WTC11 (cell line): ENCODE data around the gene NFIX. TPM values are rescaled to one million over a fixed set of nuclear protein-coding genes. Genes with fewer than 3 reads are reported as not detected.

Experiments
- ATAC-seq: fragments of 200-7000 bp; cut with Tn5 transposase; 2 replicates; pipeline ENCODE4 v1.10.0; 2021; ENCODE audit warnings: mild to moderate bottlenecking, moderate library complexity
- CTCF ChIA-PET: fragments of 300-600 bp; sonication (Branson Sonifier 250); formaldehyde crosslinking; loops from one replicate; lab custom pipeline; 2021; ENCODE audit warnings: antibody characterized with exemption; lab: Charles Lee
- POLR2A ChIA-PET: fragments of 350-600 bp; sonication (Branson Sonifier 250); formaldehyde crosslinking; loops from one replicate; lab custom pipeline; 2021; ENCODE audit warnings: antibody characterized with exemption; lab: Charles Lee
- DNase-seq: peaks from one replicate; pipeline ENCODE4 v3.0.0; 2021; ENCODE audit warnings: low spot score
- H3K27ac Mint-ChIP-seq: 2 replicates; pipeline ENCODE4 v1.8.0; 2021; ENCODE audit warnings: mixed read lengths
- H3K27me3 Mint-ChIP-seq: 2 replicates; pipeline ENCODE4 v1.8.0; 2021; ENCODE audit warnings: low read depth, mild to moderate bottlenecking, moderate library complexity, mixed read lengths
- H3K36me3 Mint-ChIP-seq: 2 replicates; pipeline ENCODE4 v1.8.0; 2021; ENCODE audit warnings: mixed read lengths
- H3K4me1 Mint-ChIP-seq: 2 replicates; pipeline ENCODE4 v1.8.0; 2022; ENCODE audit warnings: mixed read lengths
- H3K4me3 Mint-ChIP-seq: 2 replicates; pipeline ENCODE4 v1.8.0; 2021; ENCODE audit warnings: mild to moderate bottlenecking, moderate library complexity, mixed read lengths
- H3K9me3 Mint-ChIP-seq: 2 replicates; pipeline ENCODE4 v1.8.0; 2021; ENCODE audit warnings: mixed read lengths
- CREB1 ChIP-seq: sonication (generic); formaldehyde crosslinking; IDR thresholded peaks from 2 replicates; pipeline ENCODE4 v1.8.0; 2023; ENCODE audit warnings: mild to moderate bottlenecking, missing genetic modification reagents
- ESRRA ChIP-seq: sonication (generic); formaldehyde crosslinking; IDR thresholded peaks from 2 replicates; pipeline ENCODE4 v1.8.1; 2022; ENCODE audit warnings: mild to moderate bottlenecking, missing genetic modification reagents, borderline replicate concordance
- MAX ChIP-seq: sonication (generic); formaldehyde crosslinking; IDR thresholded peaks from 2 replicates; pipeline ENCODE4 v1.8.0; 2022; ENCODE audit warnings: mild to moderate bottlenecking, missing genetic modification reagents
- USF1 ChIP-seq: sonication (generic); formaldehyde crosslinking; IDR thresholded peaks from 2 replicates; pipeline ENCODE4 v1.8.0; 2022; ENCODE audit warnings: mild to moderate bottlenecking, missing genetic modification reagents
- ZBTB43 ChIP-seq: sonication (generic); formaldehyde crosslinking; IDR thresholded peaks from 2 replicates; pipeline ENCODE4 v1.8.1; 2023; ENCODE audit warnings: mild to moderate bottlenecking, missing genetic modification reagents
- total RNA-seq: library from RNA; stranded (reverse); gene quantifications from 3 replicates; pipeline ENCODE4 v1.2.3, GENCODE V29; 2021
- TF ChIP-seq, protein P1 (sequence below): fragments of 250-450 bp; sonication (Bioruptor Pico); conservative IDR thresholded peaks from 2 replicates; pipeline ENCODE4 v1.9.0; 2021; ENCODE audit warnings: mild to moderate bottlenecking
- TF ChIP-seq, protein P2 (sequence below): sonication (generic); formaldehyde crosslinking; IDR thresholded peaks from 2 replicates; pipeline ENCODE4 v1.8.1; 2022; ENCODE audit warnings: mild to moderate bottlenecking, missing genetic modification reagents, moderate library complexity, borderline replicate concordance

The NFIX gene
- total RNA-seq, 1 experiment from 2014 or later = 1.4 TPM

DNA sequence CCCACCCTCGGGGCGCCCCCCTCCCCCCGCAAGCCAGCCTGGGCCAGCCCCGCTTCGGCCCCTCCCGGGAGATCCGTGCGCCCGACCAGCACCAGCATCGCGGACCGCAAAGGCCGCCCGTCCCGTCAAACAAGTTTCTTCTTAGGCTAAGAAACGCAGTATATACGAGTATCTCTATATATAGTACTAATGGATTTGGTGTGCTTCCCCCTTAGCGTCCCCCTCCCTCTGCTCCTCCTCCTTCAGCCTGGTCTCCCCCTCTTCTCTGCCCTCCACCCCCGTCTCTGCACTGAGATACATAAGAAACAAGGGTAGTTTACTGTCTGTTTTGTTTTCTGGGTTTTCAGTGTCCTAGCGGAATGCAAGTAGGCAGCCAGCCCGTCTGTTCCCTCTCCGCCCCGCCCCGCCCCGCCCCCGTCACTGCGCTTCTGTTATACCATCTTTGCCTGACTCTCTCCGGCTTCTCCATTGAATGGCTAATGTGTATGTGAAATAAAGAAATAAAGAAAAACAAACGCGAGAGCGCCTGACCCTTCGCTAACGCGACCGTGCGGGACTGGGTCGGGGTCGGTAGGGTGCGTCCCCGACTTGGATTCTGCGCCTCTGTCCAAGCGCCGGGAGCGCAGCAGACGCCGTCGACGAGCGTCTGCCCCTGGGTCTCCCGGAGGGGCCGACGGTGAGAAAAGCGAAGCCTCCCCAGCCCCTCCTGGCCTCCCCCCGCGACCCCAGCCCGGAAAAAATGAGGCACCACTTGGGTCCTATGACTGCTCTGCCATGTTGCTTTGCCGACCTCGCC, 103.2 kb downstream of the NFIX start (continued):
- TF ChIP-seq ZBTB43 = no peak

DNA sequence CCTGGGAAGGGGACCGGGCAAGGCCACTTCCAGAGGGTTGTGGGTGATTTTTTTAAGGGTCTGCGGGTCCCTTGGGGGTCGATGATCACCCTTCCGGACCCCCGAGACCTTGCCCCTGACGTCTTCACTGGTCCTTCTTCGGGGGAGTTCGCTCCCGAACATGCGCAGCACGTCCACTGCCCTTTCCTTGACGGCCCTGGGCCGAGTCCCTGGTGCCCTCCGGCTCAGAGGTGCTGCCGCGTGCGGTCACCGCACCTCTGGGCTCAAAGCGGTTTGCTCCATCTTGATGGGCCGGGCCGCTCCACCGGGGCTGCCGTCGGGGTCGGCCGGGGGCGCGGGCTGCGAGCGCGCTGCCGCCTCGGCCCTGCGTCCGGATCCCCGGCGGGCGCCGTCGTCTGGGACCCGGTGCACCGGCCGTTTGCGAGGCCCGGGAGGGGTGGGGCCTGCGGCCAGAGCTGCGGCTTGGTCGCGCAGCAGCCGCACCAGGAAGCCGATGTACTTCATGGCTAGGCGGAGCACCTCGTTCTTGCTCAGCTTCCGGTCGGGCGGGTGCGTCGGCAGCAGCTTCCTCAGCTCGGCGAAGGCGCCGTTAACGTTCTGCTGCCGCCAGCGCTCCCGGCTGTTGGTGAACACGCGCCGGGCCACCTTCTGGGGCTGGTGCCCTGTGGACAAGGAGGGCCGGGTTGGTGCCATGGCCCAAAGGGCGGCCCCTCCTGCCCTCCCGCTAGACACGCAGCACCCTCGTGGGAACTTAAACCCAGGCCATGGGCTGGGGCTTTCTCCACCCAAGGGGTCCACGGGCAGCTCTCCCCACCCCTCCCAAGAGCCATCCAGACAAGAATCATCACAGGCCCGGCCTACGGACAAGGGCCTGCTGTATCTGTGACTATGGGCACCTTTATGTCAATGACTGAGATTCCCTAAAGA, 104.1 kb downstream of the NFIX start:
- Mint-ChIP-seq H3K36me3 (no peaks in the 10 kb centered on the region), H3K27ac (no peak overlapping the region), H3K4me1 (peaks cover 23% of the 10 kb centered on the region), H3K27me3 (peaks cover 77% of the 10 kb centered on the region), H3K4me3 (peak overlapping the region; percentile 57), H3K9me3 (no peaks in the 10 kb centered on the region)
- TF ChIP-seq MAX (CRISPR knock-in tag) (peak; percentile 70; the same call in 1 of the 2 replicates), USF1 (CRISPR knock-in tag) (no peak)
- ATAC-seq = no peak
- ChIA-PET CTCF (interaction anchor here (0.5 to 3.9 kb wide), 10 partner anchors 38 to 217 kb away, joined by 3 to 36 read pairs (median 4); partner anchors contain the start of genes IER2 and STX10), POLR2A (interaction anchor here (0.6 to 0.7 kb wide), 2 partner anchors 15 to 51 kb away, joined by 3 read pairs; partner anchors contain the start of genes IER2 and STX10)
- DNase-seq = peak; percentile 69

GRCh38 chr19:13100031-13100588, 104.8 kb downstream of the NFIX start:
- peaks cover 17% of the 10 kb centered on the region for H3K4me1 Mint-ChIP-seq
- H3K36me3 Mint-ChIP-seq = no peaks in the 10 kb centered on the region
- H3K27ac Mint-ChIP-seq = no peak overlapping the region
- no peaks in the 10 kb centered on the region for H3K9me3 Mint-ChIP-seq
- ATAC-seq = no peak
- TF ChIP-seq, protein P1, sequence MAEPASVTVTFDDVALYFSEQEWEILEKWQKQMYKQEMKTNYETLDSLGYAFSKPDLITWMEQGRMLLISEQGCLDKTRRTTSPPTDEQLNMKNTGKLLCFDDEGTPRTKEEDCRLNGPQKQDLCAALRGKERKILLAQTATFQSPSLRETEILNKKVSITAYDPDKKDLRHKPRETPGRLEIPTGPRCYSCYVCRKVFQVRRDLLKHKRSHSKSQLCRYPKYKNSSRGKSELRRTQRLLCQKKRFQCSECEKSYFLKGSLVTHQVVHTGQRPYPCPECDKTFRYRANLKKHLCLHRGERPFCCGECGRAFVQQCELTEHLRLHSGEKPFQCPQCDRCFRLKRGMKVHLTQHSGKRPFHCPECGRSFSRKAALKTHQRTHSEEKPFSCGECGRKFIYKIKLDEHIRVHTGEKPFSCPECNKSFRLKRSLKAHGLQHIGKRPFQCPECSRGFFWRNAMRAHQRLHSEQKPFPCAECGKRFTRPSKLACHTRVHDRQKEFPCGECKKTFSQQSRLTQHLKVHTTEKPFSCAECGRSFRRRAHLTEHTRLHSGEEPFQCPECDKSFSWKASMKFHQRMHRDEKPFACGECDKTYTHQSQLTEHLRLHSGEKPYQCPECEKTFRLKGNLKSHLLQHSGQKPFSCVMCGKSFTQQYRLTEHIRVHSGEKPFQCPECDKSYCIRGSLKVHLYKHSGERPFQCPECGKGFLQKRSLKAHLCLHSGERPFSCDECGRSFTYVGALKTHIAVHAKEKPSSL = no peak
- TF ChIP-seq CREB1 (CRISPR knock-in tag) (0 out of 2 replicates have a peak, but pooled peaks have one; percentile 22), ESRRA (CRISPR knock-in tag) (no peak)
- TF ChIP-seq, protein P2, sequence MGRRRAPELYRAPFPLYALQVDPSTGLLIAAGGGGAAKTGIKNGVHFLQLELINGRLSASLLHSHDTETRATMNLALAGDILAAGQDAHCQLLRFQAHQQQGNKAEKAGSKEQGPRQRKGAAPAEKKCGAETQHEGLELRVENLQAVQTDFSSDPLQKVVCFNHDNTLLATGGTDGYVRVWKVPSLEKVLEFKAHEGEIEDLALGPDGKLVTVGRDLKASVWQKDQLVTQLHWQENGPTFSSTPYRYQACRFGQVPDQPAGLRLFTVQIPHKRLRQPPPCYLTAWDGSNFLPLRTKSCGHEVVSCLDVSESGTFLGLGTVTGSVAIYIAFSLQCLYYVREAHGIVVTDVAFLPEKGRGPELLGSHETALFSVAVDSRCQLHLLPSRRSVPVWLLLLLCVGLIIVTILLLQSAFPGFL (CRISPR knock-in tag) = no peak
- TF ChIP-seq, all 79 proteins: peak for 1
- ChIA-PET POLR2A (interaction anchor here (1.0 kb wide), 1 partner anchor 52 kb away, joined by 4 read pairs; no protein-coding TSS in a partner anchor), CTCF (interaction anchor here (0.9 to 3.9 kb wide), 10 partner anchors 8 to 135 kb away, joined by 3 to 36 read pairs (median 6); no protein-coding TSS in a partner anchor)
- Mint-ChIP-seq H3K27me3 (peaks cover 69% of the 10 kb centered on the region), H3K4me3 (peak overlapping the region; percentile 20; the same call in 1 of the 2 replicates)
- DNase-seq = no peak
